Naive thymus-derived CD4-positive, alpha-beta T cell (primary cell): ENCODE data around the gene FNDC1. TPM values are rescaled to one million over a fixed set of nuclear protein-coding genes. Genes with fewer than 3 reads are reported as not detected.

Source experiments
- ATAC-seq: fragments of 150-1000 bp; cut with Tn5 transposase; 2 replicates; pipeline ENCODE4 v1.10.0; 2021; ENCODE audit warnings: mild to moderate bottlenecking, moderate library complexity
- CTCF ChIA-PET: fragments of 350-600 bp; sonication (Branson Sonifier 250); formaldehyde crosslinking; loops from one replicate; lab custom pipeline; 2021; ENCODE audit warnings: antibody characterized with exemption; lab: Charles Lee
- POLR2A ChIA-PET: fragments of 350-600 bp; sonication (Branson Sonifier 250); formaldehyde crosslinking; loops from one replicate; lab custom pipeline; 2021; ENCODE audit warnings: antibody characterized with exemption, inconsistent platforms; lab: Charles Lee
- DNase-seq, 9 donors: peaks; one replicate each; pipeline versions ENCODE4 v3.0.0 to v3.0.0-alpha.2; 2020 to 2022; ENCODE audit warnings: mixed read lengths in 1 of 9
- H3K27ac ChIP-seq: one replicate; pipeline ENCODE4 v1.7.0; 2013; ENCODE audit warnings: mild to moderate bottlenecking, low read depth, low read length, moderate library complexity
- H3K27me3 ChIP-seq, 2 donors: one replicate each; pipeline ENCODE4 v1.7.0; 2013; ENCODE audit warnings: low read length in 2 of 2, mild to moderate bottlenecking in 2 of 2, moderate library complexity in 2 of 2; ENCODE audit not compliant: control insufficient read depth in 2 of 2, insufficient read depth in 2 of 2
- H3K36me3 ChIP-seq, 3 experiments: 1 replicate in 2 of 3; 2 replicates in 1 of 3; pipeline ENCODE4 v1.7.0; 2013; ENCODE audit warnings: low read length in 3 of 3, mild to moderate bottlenecking in 3 of 3, moderate library complexity in 1 of 3; ENCODE audit not compliant: insufficient read depth in 3 of 3, control insufficient read depth in 2 of 3
- H3K4me1 ChIP-seq, 2 donors: one replicate each; pipeline ENCODE4 v1.7.0; 2013; ENCODE audit warnings: low read length in 2 of 2, mild to moderate bottlenecking in 2 of 2, moderate library complexity in 1 of 2; ENCODE audit not compliant: control insufficient read depth in 2 of 2, insufficient read depth in 2 of 2
- H3K4me3 ChIP-seq: 2 replicates; pipeline ENCODE4 v1.7.0; 2013; ENCODE audit warnings: mild to moderate bottlenecking, low read length
- H3K9me3 ChIP-seq, 3 experiments: 1 replicate in 2 of 3; 2 replicates in 1 of 3; pipeline ENCODE4 v1.7.0; 2013; ENCODE audit warnings: low read length in 3 of 3; ENCODE audit not compliant: control insufficient read depth in 2 of 3
- H3K27ac Mint-ChIP-seq, 9 donors: one replicate each; pipeline ENCODE4 v1.8.0; 2020 to 2022; ENCODE audit warnings: mixed read lengths in 9 of 9, mild to moderate bottlenecking in 8 of 9, moderate library complexity in 5 of 9, inconsistent platforms in 2 of 9
- H3K27me3 Mint-ChIP-seq, 5 donors: one replicate each; pipeline ENCODE4 v1.8.0; 2021 to 2022; ENCODE audit warnings: mixed read lengths in 5 of 5, mild to moderate bottlenecking in 1 of 5
- H3K36me3 Mint-ChIP-seq, 5 donors: one replicate each; pipeline ENCODE4 v1.8.0; 2020 to 2022; ENCODE audit warnings: mixed read lengths in 5 of 5, mild to moderate bottlenecking in 3 of 5, inconsistent platforms in 1 of 5
- H3K4me1 Mint-ChIP-seq, 7 donors: one replicate each; pipeline ENCODE4 v1.8.0; 2020 to 2022; ENCODE audit warnings: mixed read lengths in 7 of 7, mild to moderate bottlenecking in 3 of 7, inconsistent platforms in 1 of 7
- H3K4me3 Mint-ChIP-seq, 10 donors: one replicate each; pipeline ENCODE4 v1.8.0; 2020 to 2022; ENCODE audit warnings: mild to moderate bottlenecking in 10 of 10, mixed read lengths in 10 of 10, moderate library complexity in 6 of 10, inconsistent platforms in 2 of 10
- H3K9me3 Mint-ChIP-seq, 11 donors: one replicate each; pipeline ENCODE4 v1.8.0; 2020 to 2022; ENCODE audit warnings: mixed read lengths in 11 of 11, mild to moderate bottlenecking in 4 of 11, inconsistent platforms in 1 of 11, moderate library complexity in 1 of 11
- intact Hi-C, 2 donors: fragments of 100-400 bp; cut with micrococcal nuclease; formaldehyde crosslinking; loops; one replicate each; pipeline ENCODE4 v1.15.1; 2023
- polyA plus RNA-seq, 2 donors: library from polyadenylated mRNA; unstranded; fragments of 300-500 nt; fragmentation: Illumina TruSeq; gene quantifications; one replicate each; pipeline ENCODE4 v1.2.3, GENCODE V29; 2021
- total RNA-seq, 6 experiments: library from RNA in 5 of 6; stranded (reverse) in 5 of 6; gene quantifications; 1 replicate in 5 of 6; 2 replicates in 1 of 6; pipeline ENCODE4 v1.2.3 and lab custom pipeline; 2021 to 2026

The FNDC1 gene
- total and polyA plus RNA-seq, 7 experiments from 2014 or later, result not detected

DNA sequence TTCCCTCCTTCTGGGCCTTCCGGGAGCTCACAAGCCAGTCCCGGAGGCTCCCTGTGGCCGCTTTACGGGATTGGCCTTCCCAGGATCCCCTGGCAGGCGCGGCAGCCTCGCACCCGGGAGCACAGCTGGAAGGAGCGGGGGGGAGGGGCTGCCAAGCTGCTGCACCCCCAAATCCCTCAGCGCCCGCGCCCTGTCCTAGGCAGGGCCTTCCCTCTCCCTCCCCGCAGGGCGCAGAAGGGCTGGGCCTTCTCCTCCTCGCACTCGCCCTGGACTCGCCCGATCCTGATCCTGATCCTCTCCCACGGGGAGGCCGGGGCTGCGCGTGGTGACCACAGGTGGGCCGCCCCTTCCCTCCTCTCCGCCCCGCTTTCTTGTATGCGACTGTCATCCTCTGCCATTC is 146.4 kb downstream of the FNDC1 start:
- ATAC-seq (no peak), DNase-seq (no peak)
- H3K36me3 Mint-ChIP-seq, result no peaks in the 10 kb centered on the region
- no peak overlapping the region for H3K4me3 Mint-ChIP-seq
- Histone ChIP-seq H3K36me3 (no peaks in the 10 kb centered on the region), H3K4me1 (no peaks in the 10 kb centered on the region), H3K9me3 (no peaks in the 10 kb centered on the region), H3K27ac (no peak overlapping the region), H3K27me3 (no peaks in the 10 kb centered on the region), H3K4me3 (no peak overlapping the region)
- POLR2A ChIA-PET, result no interaction called here
- peaks cover 0 to 1% (median 0%) of the 10 kb centered on the region in 11 donors for H3K9me3 Mint-ChIP-seq
- CTCF ChIA-PET, result no interaction called here
- no peak overlapping the region for H3K27ac Mint-ChIP-seq
- peaks cover 0 to 4% (median 0%) of the 10 kb centered on the region in 7 donors for H3K4me1 Mint-ChIP-seq
- intact Hi-C loops, result no loop called here
- H3K27me3 Mint-ChIP-seq, result peaks cover 6 to 30% (median 20%) of the 10 kb centered on the region in 5 donors

- Mint-ChIP-seq H3K36me3 (no peaks in the 10 kb centered on the region), H3K27ac (no peak overlapping the region), H3K4me1 (peaks cover 0 to 3% (median 0%) of the 10 kb centered on the region in 7 donors), H3K4me3 (no peak overlapping the region), H3K27me3 (peaks cover 8 to 34% (median 23%) of the 10 kb centered on the region in 5 donors), H3K9me3 (peaks cover 0 to 3% (median 0%) of the 10 kb centered on the region in 11 donors)
- Histone ChIP-seq H3K36me3 (no peaks in the 10 kb centered on the region), H3K4me3 (no peak overlapping the region), H3K4me1 (no peaks in the 10 kb centered on the region), H3K27ac (no peak overlapping the region), H3K9me3 (no peaks in the 10 kb centered on the region), H3K27me3 (no peaks in the 10 kb centered on the region)
- ChIA-PET POLR2A (no interaction called here), CTCF (no interaction called here)
- ATAC-seq, result no peak
- DNase-seq, result no peak
- intact Hi-C loops, result no loop called here
Observed at GRCh38 chr6:159317430-159317829, 148.2 kb downstream of the FNDC1 start.

DNA sequence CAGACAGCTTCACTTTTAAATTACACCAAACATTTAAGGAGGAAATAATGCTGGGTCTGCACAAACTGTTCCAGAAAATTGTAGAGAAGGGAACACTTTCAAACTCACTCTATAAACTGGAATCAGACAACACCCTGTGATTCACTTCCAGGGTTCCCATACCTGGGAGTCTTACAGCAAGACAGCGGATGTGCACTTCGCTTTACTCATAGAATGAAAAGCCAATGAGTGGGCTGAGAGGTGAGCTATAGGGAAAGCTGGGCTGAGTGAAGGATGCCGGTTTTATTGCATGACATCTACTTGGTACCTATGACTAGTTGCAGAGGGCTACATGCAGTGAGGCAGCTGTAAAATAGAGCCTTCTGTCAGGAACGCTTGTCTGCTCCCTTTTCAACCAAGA is 152.1 kb downstream of the FNDC1 start:
- H3K27ac Mint-ChIP-seq, result no peak overlapping the region
- H3K4me3 Mint-ChIP-seq, result no peak overlapping the region
- no peaks in the 10 kb centered on the region for H3K4me1 Mint-ChIP-seq
- Histone ChIP-seq H3K9me3 (no peaks in the 10 kb centered on the region), H3K36me3 (no peaks in the 10 kb centered on the region), H3K27me3 (no peaks in the 10 kb centered on the region), H3K4me3 (no peak overlapping the region), H3K27ac (no peak overlapping the region), H3K4me1 (no peaks in the 10 kb centered on the region)
- peaks cover 8 to 34% (median 24%) of the 10 kb centered on the region in 5 donors for H3K27me3 Mint-ChIP-seq
- DNase-seq (no peak), ATAC-seq (no peak)
- H3K9me3 Mint-ChIP-seq, result peaks cover 0 to 3% (median 0%) of the 10 kb centered on the region in 11 donors
- no peaks in the 10 kb centered on the region for H3K36me3 Mint-ChIP-seq
- intact Hi-C loops, result no loop called here
- ChIA-PET POLR2A (no interaction called here), CTCF (no interaction called here)

Other genes with a start within 250 kb of the FNDC1 start
- 1 to 10 TPM; 1.3 to 3.6 (median 2.7) TPM for gene RSPH3, start 169.2 kb upstream of the FNDC1 start, total RNA-seq
- gene RSPH3, start 169.2 kb upstream of the FNDC1 start, polyA plus RNA-seq, result 1 to 10 TPM; 2.1 to 2.4 TPM
- gene TAGAP, start 124.4 kb upstream of the FNDC1 start, total RNA-seq, result 100 to 1,000 TPM in 2 of 5 experiments, 10 to 100 TPM in 3; 53.5 to 222 (median 84.0) TPM
- gene TAGAP, start 124.4 kb upstream of the FNDC1 start, polyA plus RNA-seq, result 100 to 1,000 TPM; 151 to 210 TPM